Spleen (tissue), 11 donors: ENCODE results near the gene P2RX1. TPM values are rescaled to one million over a fixed set of nuclear protein-coding genes. Genes with fewer than 3 reads are reported as not detected.
A peak's percentile ranks its signal among the peaks of the same experiment; 100 is the strongest.

Source experiments
- DNase-seq: peaks from one replicate; pipeline ENCODE4 v3.0.0-alpha.2; 2020
- H3K27ac ChIP-seq, 8 donors: fragments of 200-600 bp; sonication (generic) in 7 of 8; 1 replicate in 4 of 8; 2 replicates in 4 of 8; pipeline versions ENCODE4 v1.5.0 to v1.8.0; 2016 to 2021; ENCODE audit warnings: inconsistent platforms in 4 of 8, mild to moderate bottlenecking in 4 of 8, moderate library complexity in 1 of 8
- H3K27me3 ChIP-seq, 7 donors: fragments of 200-600 bp; sonication (generic) in 6 of 7; replicated peaks in 1 of 7; 1 replicate in 4 of 7; 2 replicates in 3 of 7; pipeline versions ENCODE4 v1.5.0 to v1.8.0; 2016 to 2021; ENCODE audit warnings: inconsistent platforms in 3 of 7, mild to moderate bottlenecking in 1 of 7
- H3K36me3 ChIP-seq, 6 donors: fragments of 200-600 bp; sonication (generic) in 5 of 6; 1 replicate in 4 of 6; 2 replicates in 2 of 6; pipeline versions ENCODE4 v1.5.0 to v1.8.0; 2016 to 2021; ENCODE audit warnings: inconsistent platforms in 2 of 6
- H3K4me1 ChIP-seq, 6 donors: fragments of 200-600 bp; sonication (generic) in 5 of 6; 1 replicate in 3 of 6; 2 replicates in 3 of 6; pipeline versions ENCODE4 v1.5.0 to v1.8.0; 2016 to 2021; ENCODE audit warnings: inconsistent platforms in 3 of 6
- H3K4me3 ChIP-seq, 8 donors: fragments of 200-600 bp; sonication (generic) in 7 of 8; 1 replicate in 4 of 8; 2 replicates in 4 of 8; pipeline versions ENCODE4 v1.5.0 to v1.8.0; 2016 to 2021; ENCODE audit warnings: inconsistent platforms in 4 of 8, mild to moderate bottlenecking in 4 of 8, moderate library complexity in 2 of 8
- H3K9me3 ChIP-seq, 8 donors: fragments of 200-600 bp; sonication (generic) in 7 of 8; 1 replicate in 4 of 8; 2 replicates in 4 of 8; pipeline versions ENCODE4 v1.5.0 to v1.8.0; 2016 to 2021; ENCODE audit warnings: inconsistent platforms in 4 of 8
- CTCF ChIP-seq, 11 experiments: fragments of 200-600 bp in 7 of 11; fragments of 450-650 bp in 4 of 11; sonication (generic) in 4 of 11; IDR thresholded peaks in 8 of 11; conservative IDR thresholded peaks in 3 of 11; 1 replicate in 7 of 11; 2 replicates in 4 of 11; pipeline versions ENCODE4 v1.4.0 to v1.8.0; 2016 to 2021; ENCODE audit warnings: antibody characterized with exemption in 11 of 11, inconsistent platforms in 4 of 11, mild to moderate bottlenecking in 1 of 11
- POLR2A ChIP-seq, 3 donors: fragments of 450-650 bp; IDR thresholded peaks; one replicate each; pipeline ENCODE4 v1.5.1; 2017; ENCODE audit warnings: antibody characterized with exemption in 3 of 3, mild to moderate bottlenecking in 1 of 3
- POLR2AphosphoS5 ChIP-seq, 3 donors: sonication (generic); formaldehyde crosslinking; IDR thresholded peaks; one replicate each; pipeline ENCODE4 v1.5.1; 2017; ENCODE audit warnings: antibody characterized with exemption in 3 of 3
- WGBS, 5 donors: extraction: QIAGEN DNeasy Blood & Tissue Kit in 3 of 5; methylation state at CpG; one replicate each; pipeline versions ENCODE4 v1.1.5 to v1.1.7; 2013 to 2018; 5-methylcytosine and 5-hydroxymethylcytosine counted together
- intact Hi-C: fragments of 100-400 bp; cut with DNase I; formaldehyde crosslinking; loops from one replicate; pipeline ENCODE4 v1.15.0; 2023; ENCODE audit warnings: low total_unique reads
- polyA plus RNA-seq, 3 donors: library from polyadenylated mRNA; stranded (reverse); fragments of 200-250 nt; gene quantifications; one replicate each; pipeline ENCODE4 v1.2.1, GENCODE V29; 2013
- total RNA-seq, 7 donors: library from RNA; depleted of rRNA in 3 of 7; stranded (reverse); fragments of >200 nt in 3 of 7; fragmentation: NEBNext Ultra II Directional in 4 of 7; extraction: Animal tissue kit (Norgen Biotek cat#: 25700) in 4 of 7; gene quantifications; one replicate each; pipeline versions ENCODE4 v1.1.0 to v1.2.1, GENCODE V29; 2016 to 2021
- donor health status: healthy with polysubstance abuse.
- donor health status: DM: no; HTN: no; CAD: no; lungs with moderate emphysema.
- donor health status: DM: no; HTN: no; CAD: no.
- donor health status: Bipolar disorder and iron deficiency.
- donor health status: healthy.
- donor health status: DM: no; HTN: no; CAD: no.
- donor health status: DM: yes; HTN: yes; CAD: no.

P2RX1 gene
- total and polyA plus RNA-seq, 10 donors, result 9.2 to 46.3 (median 21.7) TPM

GRCh38 chr17:3954976-3955672 is 38.9 kb upstream of the P2RX1 start:
- DNase-seq, result no peak
- Histone ChIP-seq H3K36me3 (peaks cover 0 to 92% (median 29%) of the 10 kb centered on the region in 6 donors), H3K27me3 (no peaks in the 10 kb centered on the region), H3K4me3 (no peak overlapping the region), H3K27ac (peak overlapping the region in 1 of 8 donors; percentile 23), H3K9me3 (no peaks in the 10 kb centered on the region), H3K4me1 (peaks cover 19 to 72% (median 48%) of the 10 kb centered on the region in 6 donors)
- 66 to 76% (median 71%) methylated on average over 16 to 18 of the region's 18 CpGs for WGBS, 5 donors
- intact Hi-C loops, result no loop called here
- TF ChIP-seq POLR2AphosphoS5 (IDR thresholded peaks at IDR 0.05) (no peak), CTCF (IDR thresholded peaks at IDR 0.05 in 8 of 11, conservative IDR thresholded peaks at IDR 0.05 in 3 of 11) (no peak), POLR2A (IDR thresholded peaks at IDR 0.05) (no peak)

- H3K27me3 ChIP-seq, result no peaks in the 10 kb centered on the region
- H3K9me3 ChIP-seq, result no peaks in the 10 kb centered on the region
- no peak for DNase-seq
- peaks cover 0 to 94% (median 38%) of the 10 kb centered on the region in 6 donors for H3K36me3 ChIP-seq
- TF ChIP-seq POLR2AphosphoS5 (IDR thresholded peaks at IDR 0.05), result no peak
- no peak overlapping the region for H3K4me3 ChIP-seq
- peaks cover 13 to 62% (median 38%) of the 10 kb centered on the region in 6 donors for H3K4me1 ChIP-seq
- no peak overlapping the region for H3K27ac ChIP-seq
- 93 to 97% (median 95%) methylated on average over 10 of the region's 10 CpGs for WGBS, 5 donors
- intact Hi-C loops, result no loop called here
Measured at GRCh38 chr17:3954086-3954485, 37.8 kb upstream of the P2RX1 start.

DNA sequence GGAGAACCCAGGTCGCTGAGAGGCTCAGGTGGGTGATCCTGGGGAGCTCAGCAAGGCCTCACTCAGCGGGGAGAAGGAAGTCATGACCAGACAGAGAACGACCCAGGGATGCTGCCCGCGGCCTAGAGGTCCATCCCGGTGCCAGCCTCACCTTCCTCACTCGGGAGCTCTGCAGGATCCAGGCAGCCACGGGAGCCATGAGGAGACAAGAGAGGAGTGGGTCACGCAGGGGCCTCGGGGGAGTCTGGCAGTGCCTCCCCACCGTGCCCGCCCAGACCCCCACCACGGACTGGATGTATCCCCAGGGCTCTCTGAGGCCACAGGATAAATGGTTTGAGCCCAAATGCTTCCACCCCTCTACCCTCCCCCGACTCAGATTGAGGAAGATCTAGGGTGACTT is 37.3 kb upstream of the P2RX1 start:
- WGBS, 5 donors, result 83 to 95% (median 90%) methylated on average over 10 to 14 of the region's 14 CpGs
- TF ChIP-seq POLR2AphosphoS5 (IDR thresholded peaks at IDR 0.05) (no peak), POLR2A (IDR thresholded peaks at IDR 0.05) (no peak), CTCF (IDR thresholded peaks at IDR 0.05 in 8 of 11, conservative IDR thresholded peaks at IDR 0.05 in 3 of 11) (no peak)
- intact Hi-C loops, result no loop called here
- Histone ChIP-seq H3K27me3 (no peaks in the 10 kb centered on the region), H3K36me3 (peaks cover 0 to 99% (median 40%) of the 10 kb centered on the region in 6 donors), H3K4me1 (peaks cover 13 to 56% (median 34%) of the 10 kb centered on the region in 6 donors), H3K4me3 (no peak overlapping the region), H3K9me3 (no peaks in the 10 kb centered on the region), H3K27ac (no peak overlapping the region)
- DNase-seq, result no peak

GRCh38 chr17:3952186-3952585 is 35.9 kb upstream of the P2RX1 start:
- no peak overlapping the region for H3K27ac ChIP-seq
- TF ChIP-seq POLR2AphosphoS5 (IDR thresholded peaks at IDR 0.05), result no peak
- TF ChIP-seq CTCF (IDR thresholded peaks at IDR 0.05 in 8 of 11, conservative IDR thresholded peaks at IDR 0.05 in 3 of 11), result no peak
- no peak for TF ChIP-seq POLR2A (IDR thresholded peaks at IDR 0.05)
- peaks cover 0 to 100% (median 50%) of the 10 kb centered on the region in 6 donors for H3K36me3 ChIP-seq
- no peaks in the 10 kb centered on the region for H3K27me3 ChIP-seq
- no peaks in the 10 kb centered on the region for H3K9me3 ChIP-seq
- peaks cover 6 to 43% (median 22%) of the 10 kb centered on the region in 6 donors for H3K4me1 ChIP-seq
- DNase-seq, result no peak
- intact Hi-C loops, result no loop called here
- 95 to 96% (median 95%) methylated on average over 8 to 14 of the region's 14 CpGs for WGBS, 5 donors
- H3K4me3 ChIP-seq, result no peak overlapping the region
